HCT116 (cell line): Measurements from ENCODE around the gene CNN2. TPM values are rescaled to one million over a fixed set of nuclear protein-coding genes. Genes with fewer than 3 reads are reported as not detected.

Source experiments
- ATAC-seq: fragments of 200-7000 bp; cut with Tn5 transposase; 2 replicates; pipeline ENCODE4 v1.9.1; 2020; ENCODE audit warnings: mild to moderate bottlenecking, moderate library complexity
- BruUV-seq: library from RNA; stranded (reverse); fragments of 400-500 nt; replicated peaks from 2 replicates; lab custom pipeline; 2021; lab: Mats Ljungman, UMichigan
- CTCF ChIA-PET: fragments of 300-600 bp; sonication (Branson Sonifier 250); formaldehyde crosslinking; loops from one replicate; lab custom pipeline; 2021; ENCODE audit warnings: antibody characterized with exemption; lab: Charles Lee
- POLR2A ChIA-PET: fragments of 300-600, 350-600 bp; sonication (Branson Sonifier 250); formaldehyde crosslinking; loops from one replicate; lab custom pipeline; 2021; ENCODE audit warnings: antibody characterized with exemption; lab: Charles Lee
- RAD21 ChIA-PET, 2 experiments: fragments of 300-600 bp; sonication (Branson Sonifier 250); formaldehyde crosslinking; loops; one replicate each; lab custom pipeline; 2023; ENCODE audit warnings: low total read pairs in 2 of 2; ENCODE audit not compliant: uncharacterized antibody in 2 of 2, unreplicated experiment in 2 of 2, low non-redundant PET in 1 of 2; lab: Charles Lee
- DNase-seq: peaks from one replicate; pipeline ENCODE4 v3.0.0-alpha.2; 2010; ENCODE audit warnings: low read depth, low spot score
- H2AFZ ChIP-seq: fragments of 200-600 bp; shearing (Covaris generic), sonication (generic); 2 replicates; pipeline ENCODE4 v1.6.1; 2017; ENCODE audit warnings: low read depth, mixed run types, mixed read lengths, antibody characterized with exemption, low read length; ENCODE audit not compliant: poor library complexity, severe bottlenecking
- H3K27ac ChIP-seq: 2 replicates; pipeline ENCODE4 v1.5.1; 2012; ENCODE audit warnings: low read depth, low read length
- H3K27me3 ChIP-seq: fragments of 200-600 bp; sonication (generic); 2 replicates; pipeline ENCODE4 v1.6.1; 2016; ENCODE audit warnings: mixed run types, low read length, mixed read lengths; ENCODE audit not compliant: insufficient read depth
- H3K36me3 ChIP-seq, 2 experiments: fragments of 200-500 bp in 1 of 2; fragments of 200-600 bp in 1 of 2; sonication (Bioruptor generic) in 1 of 2; sonication (generic) in 1 of 2; 2 replicates each; pipeline versions ENCODE4 v1.5.1 to v1.6.1; 2014 to 2016; ENCODE audit warnings: low read length in 2 of 2, inconsistent platforms in 1 of 2, mixed read lengths in 1 of 2, mixed run types in 1 of 2; ENCODE audit not compliant: insufficient read depth in 2 of 2, control insufficient read depth in 1 of 2
- H3K4me1 ChIP-seq, 2 experiments: fragments of 200-600 bp in 1 of 2; sonication (generic) in 1 of 2; 2 replicates each; pipeline versions ENCODE4 v1.5.1 to v1.6.1; 2012 to 2017; ENCODE audit warnings: low read length in 2 of 2, inconsistent platforms in 1 of 2, mild to moderate bottlenecking in 1 of 2, mixed read lengths in 1 of 2, mixed run types in 1 of 2, moderate library complexity in 1 of 2; ENCODE audit not compliant: insufficient read depth in 2 of 2, control insufficient read depth in 1 of 2
- H3K4me2 ChIP-seq: fragments of 200-600 bp; sonication (generic); 2 replicates; pipeline ENCODE4 v1.6.1; 2017; ENCODE audit warnings: mixed run types, low read length, mixed read lengths
- H3K4me3 ChIP-seq, 2 experiments: fragments of 200-600 bp in 1 of 2; sonication (generic) in 1 of 2; replicated peaks in 1 of 2; 2 replicates each; pipeline ENCODE4 v1.5.1; 2011 to 2016; ENCODE audit warnings: low read length in 2 of 2, control low read depth in 1 of 2, low read depth in 1 of 2, mild to moderate bottlenecking in 1 of 2, mixed read lengths in 1 of 2, mixed run types in 1 of 2
- H3K79me2 ChIP-seq: fragments of 200-600 bp; sonication (generic); 2 replicates; pipeline ENCODE4 v1.6.1; 2017; ENCODE audit warnings: mild to moderate bottlenecking, mixed run types, low read length, moderate library complexity, mixed read lengths; ENCODE audit not compliant: insufficient read depth
- H3K9ac ChIP-seq: fragments of 200-600 bp; sonication (generic); 2 replicates; pipeline ENCODE4 v1.6.1; 2016; ENCODE audit warnings: low read length, mixed read lengths
- H3K9me2 ChIP-seq: fragments of 200-600 bp; sonication (generic), shearing (Covaris generic); 2 replicates; pipeline ENCODE4 v1.6.1; 2017; ENCODE audit warnings: mixed run types, mild to moderate bottlenecking, moderate library complexity; ENCODE audit not compliant: insufficient read depth
- H3K9me3 ChIP-seq, 2 experiments: fragments of 200-500 bp in 1 of 2; fragments of 200-600 bp in 1 of 2; sonication (Bioruptor generic) in 1 of 2; sonication (generic) in 1 of 2; 2 replicates each; pipeline ENCODE4 v1.6.1; 2014 to 2017; ENCODE audit warnings: low read length in 2 of 2, mixed read lengths in 2 of 2, inconsistent platforms in 1 of 2, low read depth in 1 of 2, mild to moderate bottlenecking in 1 of 2, mixed run types in 1 of 2, moderate library complexity in 1 of 2; ENCODE audit not compliant: control insufficient read depth in 1 of 2, insufficient read depth in 1 of 2
- H4K20me1 ChIP-seq: fragments of 200-600 bp; sonication (generic), shearing (Covaris generic); 2 replicates; pipeline ENCODE4 v1.6.1; 2017; ENCODE audit warnings: mixed run types, mild to moderate bottlenecking, moderate library complexity; ENCODE audit not compliant: insufficient read depth
- CEBPB ChIP-seq: IDR thresholded peaks from 2 replicates; pipeline ENCODE4 v1.6.1; 2012; ENCODE audit warnings: low read depth
- EGR1 ChIP-seq: IDR thresholded peaks from 2 replicates; pipeline ENCODE4 v1.6.1; 2012; ENCODE audit warnings: low read depth
- ELF1 ChIP-seq: IDR thresholded peaks from 2 replicates; pipeline ENCODE4 v1.6.1; 2012; ENCODE audit warnings: low read depth, borderline replicate concordance
- POLR2A ChIP-seq: IDR thresholded peaks from 2 replicates; pipeline ENCODE4 v1.7.0; 2011; ENCODE audit warnings: borderline replicate concordance; ENCODE audit not compliant: insufficient read depth, insufficient read length; ENCODE audit errors: extremely low read depth
- POLR2AphosphoS5 ChIP-seq: IDR thresholded peaks from 2 replicates; pipeline ENCODE4 v1.6.1; 2011; ENCODE audit warnings: mild to moderate bottlenecking, low read depth, low read length, moderate library complexity
- REST ChIP-seq: IDR thresholded peaks from 2 replicates; pipeline ENCODE4 v1.6.1; 2012; ENCODE audit warnings: low read depth
- SIN3A ChIP-seq: IDR thresholded peaks from 2 replicates; pipeline ENCODE4 v1.6.1; 2012; ENCODE audit warnings: low read depth
- SRF ChIP-seq: IDR thresholded peaks from 2 replicates; pipeline ENCODE4 v1.6.1; 2012; ENCODE audit warnings: low read depth
- TCF7L2 ChIP-seq: IDR thresholded peaks from 2 replicates; pipeline ENCODE4 v1.7.0; 2011; ENCODE audit warnings: borderline replicate concordance, inconsistent platforms; ENCODE audit not compliant: insufficient read depth, insufficient read length; ENCODE audit errors: extremely low read depth
- YY1 ChIP-seq: IDR thresholded peaks from 2 replicates; pipeline ENCODE4 v1.6.1; 2011; ENCODE audit warnings: low read length, low read depth, moderate library complexity, mild to moderate bottlenecking; ENCODE audit not compliant: insufficient replicate concordance; ENCODE audit errors: extremely low read depth
- ZBTB33 ChIP-seq: IDR thresholded peaks from 2 replicates; pipeline ENCODE4 v1.6.1; 2011; ENCODE audit warnings: mild to moderate bottlenecking, low read length, moderate library complexity; ENCODE audit not compliant: insufficient replicate concordance; ENCODE audit errors: extremely low read depth
- ZFX ChIP-seq: fragments of 450-650 bp; IDR thresholded peaks from 2 replicates; pipeline ENCODE4 v1.6.1; 2017
- intact Hi-C: fragments of 100-400 bp; cut with micrococcal nuclease; formaldehyde crosslinking; loops from 2 replicates; pipeline ENCODE4 v1.10.0; 2022
- total RNA-seq: library from RNA; stranded (reverse); gene quantifications from one replicate; pipeline ENCODE4 v1.2.1, GENCODE V29; 2021; ENCODE audit not compliant: unreplicated experiment

The CNN2 gene
- total RNA-seq, 1 experiment from 2014 or later: 212 TPM

GRCh38 chr19:1007399-1008251 is 18.8 kb upstream of the CNN2 start (continued):
- TF ChIP-seq ZBTB33 (no peak), POLR2AphosphoS5 (no peak), SRF (no peak), TCF7L2 (no peak)
- TF ChIP-seq, all 23 proteins: peak for 0

GRCh38 chr19:1008268-1009040 is 18.0 kb upstream of the CNN2 start:
- BruUV-seq: no TSS peak
- ChIA-PET RAD21 (no interaction called here), CTCF (interaction anchor here (0.6 kb wide), 1 partner anchor 56 kb away, joined by 3 read pairs; no protein-coding TSS in a partner anchor), POLR2A (no interaction called here)
- Histone ChIP-seq H3K79me2 (peaks cover 6% of the 10 kb centered on the region; the same call in 1 of the 2 replicates), H4K20me1 (no peaks in the 10 kb centered on the region; the same call in 1 of the 2 replicates), H3K9me2 (no peaks in the 10 kb centered on the region), H3K4me1 (no peaks in the 10 kb centered on the region), H3K9ac (no peak overlapping the region), H3K4me3 (no peak overlapping the region), H3K9me3 (no peaks in the 10 kb centered on the region), H3K27ac (no peak overlapping the region), H3K36me3 (peaks cover 0 to 4% of the 10 kb centered on the region in 2 experiments; a peak in 2 of 4 replicates), H2AFZ (no peak overlapping the region), H3K27me3 (no peaks in the 10 kb centered on the region), H3K4me2 (no peak overlapping the region)
- TF ChIP-seq ZFX: no peak
- no peak for TF ChIP-seq ZBTB33
- no peak for TF ChIP-seq YY1
- no peak for TF ChIP-seq SIN3A
- TF ChIP-seq EGR1: no peak
- no peak for TF ChIP-seq ELF1
- TF ChIP-seq CEBPB: no peak
- no peak for TF ChIP-seq REST
- no peak for TF ChIP-seq POLR2A
- intact Hi-C loops: no loop called here
- peak; percentile 13; the same call in 1 of the 2 replicates for ATAC-seq
- no peak for DNase-seq
